ENCODE results near the gene KRI1. TPM values are rescaled to one million over a fixed set of nuclear protein-coding genes. Genes with fewer than 3 reads are reported as not detected.

KRI1 gene
- polyA plus RNA-seq, 1 of the 3 experiments (the other 2 are of a cell fraction) = 26.7 TPM

- no peak for TF ChIP-seq PBX3 (IDR thresholded peaks at IDR 0.05)
- TF ChIP-seq USF1 (IDR thresholded peaks at IDR 0.05; ENCODE audit: borderline replicate concordance, low read depth) = no peak
These were observed 57.8 kb downstream of the KRI1 start (continued) for GRCh38 chr19:10508036-10508435.

- ChIA-PET CTCF (interaction anchor here (0.6 to 1.5 kb wide), 8 partner anchors 11 to 145 kb away, joined by 3 to 9 read pairs (median 4); partner anchors contain the start of genes CDKN2D and S1PR5), POLR2A (no interaction called here)
- Histone ChIP-seq H3K4me2 (no peak overlapping the region), H3K27ac (ENCODE audit: low read depth in 2 of 2, low read length in 1 of 2) (no peak overlapping the region), H4K20me1 (ENCODE audit: insufficient read depth) (no peaks in the 10 kb centered on the region), H3K4me1 (ENCODE audit: control insufficient read depth in 1 of 2, insufficient read depth in 2 of 2, low read depth in 1 of 2, low read length in 1 of 2) (peaks cover 3 to 4% of the 10 kb centered on the region in 2 experiments; a peak in 1 of 4 replicates), H3F3A (replicated peaks; ENCODE audit: insufficient read depth) (peaks cover 11% of the 10 kb centered on the region), H3K36me3 (replicated peaks in 1 of 2; ENCODE audit: control insufficient read depth in 1 of 2, insufficient read depth in 2 of 2, low read length in 1 of 2) (no peaks in the 10 kb centered on the region), H2AFZ (ENCODE audit: low read depth) (no peak overlapping the region), H3K79me2 (ENCODE audit: insufficient read depth) (peaks cover 18% of the 10 kb centered on the region), H3K27me3 (ENCODE audit: insufficient read depth) (no peaks in the 10 kb centered on the region), H3K9me3 (no peaks in the 10 kb centered on the region), H3K4me3 (ENCODE audit: low read depth in 2 of 2, low read length in 1 of 2) (no peak overlapping the region), H3K9me2 (no peaks in the 10 kb centered on the region), H3K9ac (no peak overlapping the region)
- DNase-seq = peak; percentile 73
- 45% methylated on average over 15 of the region's 17 CpGs for WGBS (ENCODE audit: low lambda C conversion rate)
- TF ChIP-seq MAX (IDR thresholded peaks at IDR 0.05; ENCODE audit: low read depth) (peak; percentile 61), RAD21 (IDR thresholded peaks at IDR 0.05; ENCODE audit: low read length) (peak; percentile 52), CTCF (IDR thresholded peaks at IDR 0.05) (peak; percentile 76), USF1 (IDR thresholded peaks at IDR 0.05; ENCODE audit: borderline replicate concordance, low read depth) (no peak), SIN3A (IDR thresholded peaks at IDR 0.05; ENCODE audit: borderline replicate concordance, low read depth, low read length) (0 out of 2 replicates have a peak, but pooled peaks have one; percentile 36)
These were observed 60.1 kb downstream of the KRI1 start for GRCh38 chr19:10505583-10506229.

Small RNA genes within 50 kb of the gene (small RNA-seq; reads per million reads assigned to genes)
- gene MIR1238 (0 to 0.06 (median 0) reads per million in 7 experiments), gene RNU7-140P (0 to 1.6 (median 0) reads per million in 7 experiments)

Other genes starting within 250 kb of the KRI1 start
- gene FDX2, start 250.0 kb downstream of the KRI1 start, polyA plus RNA-seq (2012; rRNA removed) = 45.8 TPM in 2 replicates
- gene RAVER1, start 232.5 kb downstream of the KRI1 start, polyA plus RNA-seq (2012; rRNA removed) = 3.0 and 8.2 TPM in 2 replicates
- 12.6 and 15.6 TPM in 2 replicates for gene ICAM3, start 226.4 kb downstream of the KRI1 start, polyA plus RNA-seq (2012; rRNA removed)
- 34.8 and 44.6 TPM in 2 replicates for gene TYK2, start 185.4 kb downstream of the KRI1 start, polyA plus RNA-seq (2012; rRNA removed)
- 1,026 and 1,054 TPM in 2 replicates for gene CDC37, start 162.5 kb downstream of the KRI1 start, polyA plus RNA-seq (2012; rRNA removed)
- gene PDE4A, start 145.5 kb downstream of the KRI1 start, polyA plus RNA-seq (2012; rRNA removed) = 2.3 and 2.9 TPM in 2 replicates
- 53.8 and 72.9 TPM in 2 replicates for gene KEAP1, start 62.7 kb downstream of the KRI1 start, polyA plus RNA-seq (2012; rRNA removed)
- 0.32 and 0.36 TPM in 2 replicates for gene S1PR5, start 48.6 kb downstream of the KRI1 start, polyA plus RNA-seq (2012; rRNA removed)
- 19.7 and 22.6 TPM in 2 replicates for gene ATG4D, start 22.1 kb downstream of the KRI1 start, polyA plus RNA-seq (2012; rRNA removed)
- 13.1 and 14.9 TPM in 2 replicates for gene CDKN2D, start 3.0 kb upstream of the KRI1 start, polyA plus RNA-seq (2012; rRNA removed)
- 0.05 and 0.30 TPM in 2 replicates for gene AP1M2, start 21.3 kb upstream of the KRI1 start, polyA plus RNA-seq (2012; rRNA removed)
- 61.4 and 66.6 TPM in 2 replicates for gene SLC44A2, start 59.5 kb upstream of the KRI1 start, polyA plus RNA-seq (2012; rRNA removed)
- gene ILF3, start 88.3 kb upstream of the KRI1 start, polyA plus RNA-seq (2012; rRNA removed) = 203 and 229 TPM in 2 replicates
- gene QTRT1, start 135.4 kb upstream of the KRI1 start, polyA plus RNA-seq (2012; rRNA removed) = 108 and 115 TPM in 2 replicates
- 52.5 and 53.6 TPM in 2 replicates for gene DNM2, start 152.1 kb upstream of the KRI1 start, polyA plus RNA-seq (2012; rRNA removed)

All from SK-N-SH (cell line).